HepG2 (cell line): ENCODE data around the gene IKZF2. TPM values are rescaled to one million over a fixed set of nuclear protein-coding genes. Genes with fewer than 3 reads are reported as not detected.
A peak's percentile ranks its signal among the peaks of the same experiment; 100 is the strongest.

Source experiments
- ATF7-NPFF ChIP-seq: sonication (generic); formaldehyde crosslinking; IDR thresholded peaks from 2 replicates; pipeline ENCODE4 v1.8.1; 2023; ENCODE audit warnings: mild to moderate bottlenecking, low read depth, missing genetic modification reagents, moderate library complexity
- FOXA1 ChIP-seq, 2 experiments: fragments of 450-650 bp in 1 of 2; sonication (generic) in 1 of 2; formaldehyde crosslinking in 1 of 2; IDR thresholded peaks; 2 replicates each; pipeline versions ENCODE4 v1.4.0 to v1.6.1; 2016 to 2020; ENCODE audit warnings: missing genetic modification reagents in 1 of 2
- HMG20A ChIP-seq: IDR thresholded peaks from 2 replicates; pipeline ENCODE4 v1.6.1; 2016; ENCODE audit warnings: borderline replicate concordance
- HNF4A ChIP-seq: sonication (generic); formaldehyde crosslinking; IDR thresholded peaks from 2 replicates; pipeline ENCODE4 v1.4.0; 2020; ENCODE audit warnings: missing genetic modification reagents
- KLF6 ChIP-seq: IDR thresholded peaks from 2 replicates; pipeline ENCODE4 v1.8.0; 2016; ENCODE audit warnings: missing biosample characterization, missing genetic modification reagents
- MAZ ChIP-seq, 2 experiments: sonication (generic) in 1 of 2; formaldehyde crosslinking in 1 of 2; IDR thresholded peaks; 2 replicates each; pipeline versions ENCODE4 v1.5.0 to v1.6.1; 2012 to 2020; ENCODE audit warnings: low read depth in 2 of 2, mild to moderate bottlenecking in 2 of 2, borderline replicate concordance in 1 of 2, improper control_type of control experiment in 1 of 2, low read length in 1 of 2, missing genetic modification reagents in 1 of 2, moderate library complexity in 1 of 2
- NKX3-1 ChIP-seq: sonication (generic); formaldehyde crosslinking; IDR thresholded peaks from 2 replicates; pipeline ENCODE4 v1.5.0; 2020; ENCODE audit warnings: missing genetic modification reagents
- RFX3 ChIP-seq: IDR thresholded peaks from 2 replicates; pipeline ENCODE4 v1.6.1; 2016; ENCODE audit warnings: missing biosample characterization, missing genetic modification reagents
- RFXAP ChIP-seq: sonication (generic); formaldehyde crosslinking; IDR thresholded peaks from 2 replicates; pipeline ENCODE4 v1.4.0; 2020; ENCODE audit warnings: missing genetic modification reagents, borderline replicate concordance
- SAFB2 ChIP-seq: sonication (generic); formaldehyde crosslinking; IDR thresholded peaks from 2 replicates; pipeline ENCODE4 v1.5.1; 2020; ENCODE audit warnings: missing genetic modification reagents, low read depth, mild to moderate bottlenecking, borderline replicate concordance
- SOX13 ChIP-seq, 3 experiments: fragments of 450-650 bp in 1 of 3; sonication (generic) in 1 of 3; formaldehyde crosslinking in 1 of 3; IDR thresholded peaks in 2 of 3; conservative IDR thresholded peaks in 1 of 3; 2 replicates each; pipeline versions ENCODE4 v1.5.0 to v1.6.1; 2016 to 2020; ENCODE audit warnings: antibody characterized with exemption in 1 of 3, mild to moderate bottlenecking in 1 of 3, missing compliant biosample characterization in 1 of 3, missing genetic modification reagents in 1 of 3, moderate library complexity in 1 of 3
- SRSF1 ChIP-seq: fragments of 200-400 bp; formaldehyde crosslinking; optimal IDR thresholded peaks from 2 replicates; pipeline ENCODE3; 2017; ENCODE audit warnings: mild to moderate bottlenecking, low read depth, low read length, moderate library complexity
- TARDBP ChIP-seq: sonication (generic); formaldehyde crosslinking; IDR thresholded peaks from 2 replicates; pipeline ENCODE4 v1.8.0; 2022; ENCODE audit warnings: mild to moderate bottlenecking, missing genetic modification reagents
- TEAD3 ChIP-seq: optimal IDR thresholded peaks from 2 replicates; pipeline ENCODE3; 2016; ENCODE audit warnings: borderline replicate concordance
- ZFP36L2 ChIP-seq: sonication (generic); formaldehyde crosslinking; IDR thresholded peaks from 2 replicates; pipeline ENCODE4 v1.4.0; 2020; ENCODE audit warnings: missing genetic modification reagents
- ZNF24 ChIP-seq: fragments of 450-650 bp; IDR thresholded peaks from 2 replicates; pipeline ENCODE4 v1.6.1; 2017; ENCODE audit warnings: antibody characterized with exemption, mild to moderate bottlenecking
- ZNF263 ChIP-seq: sonication (generic); formaldehyde crosslinking; IDR thresholded peaks from 2 replicates; pipeline ENCODE4 v1.4.0; 2020; ENCODE audit warnings: missing genetic modification reagents
- ZNF484 ChIP-seq: sonication (generic); formaldehyde crosslinking; IDR thresholded peaks from 2 replicates; pipeline ENCODE4 v1.5.1; 2020; ENCODE audit warnings: mild to moderate bottlenecking, low read depth, missing genetic modification reagents, borderline replicate concordance
- ZNF557 ChIP-seq: sonication (generic); formaldehyde crosslinking; IDR thresholded peaks from 2 replicates; pipeline ENCODE4 v1.4.0; 2020; ENCODE audit warnings: missing genetic modification reagents
- ZNF576 ChIP-seq: sonication (generic); formaldehyde crosslinking; IDR thresholded peaks from 2 replicates; pipeline ENCODE4 v1.4.0; 2020; ENCODE audit warnings: mild to moderate bottlenecking, missing genetic modification reagents
- ZNF629 ChIP-seq: sonication (generic); formaldehyde crosslinking; conservative IDR thresholded peaks from 2 replicates; pipeline ENCODE4 v1.5.0; 2020; ENCODE audit warnings: missing genetic modification reagents
- ZNF839 ChIP-seq: sonication (generic); formaldehyde crosslinking; IDR thresholded peaks from 2 replicates; pipeline ENCODE4 v1.4.0; 2020; ENCODE audit warnings: missing genetic modification reagents, mild to moderate bottlenecking, borderline replicate concordance
- ZNF841 ChIP-seq: sonication (generic); formaldehyde crosslinking; IDR thresholded peaks from 2 replicates; pipeline ENCODE4 v1.8.1; 2023; ENCODE audit warnings: missing genetic modification reagents, borderline replicate concordance
- ZSCAN5A ChIP-seq: sonication (generic); formaldehyde crosslinking; IDR thresholded peaks from 2 replicates; pipeline ENCODE4 v1.8.0; 2022; ENCODE audit warnings: mild to moderate bottlenecking, missing genetic modification reagents, borderline replicate concordance
- polyA plus RNA-seq, 8 experiments: library from polyadenylated mRNA; depleted of rRNA in 3 of 8; stranded (reverse) in 7 of 8; unstranded in 1 of 8; fragments of >200 nt; fragmentation: Illumina TruSeq in 4 of 8; extraction: Trizol in 4 of 8; gene quantifications; 2 replicates each; pipeline versions ENCODE4 v1.2.1 to v1.2.3, GENCODE V29; 2011 to 2016; ENCODE audit warnings: low read depth in 4 of 8, missing spikeins in 1 of 8, mixed read lengths in 1 of 8; ENCODE audit not compliant: insufficient read depth in 1 of 8
- total RNA-seq, 5 experiments: library from RNA; depleted of rRNA; stranded (reverse); fragments of >200 nt; fragmentation: Illumina TruSeq; extraction: Trizol; gene quantifications; 2 replicates each; pipeline ENCODE4 v1.2.3, GENCODE V29; 2016; ENCODE audit warnings: low read depth in 1 of 5

The IKZF2 gene
- total and polyA plus RNA-seq, 2 of the 13 experiments (the other 11 are each of a cell fraction or from before 2014, with no cell fraction given) = 0.18 to 0.86 TPM

- TF ChIP-seq KLF6 (CRISPR knock-in tag) (no peak), ZSCAN5A (CRISPR knock-in tag) (no peak), RFXAP (CRISPR knock-in tag) (no peak), SRSF1 (no peak), TEAD3 (CRISPR knock-in tag) (peak; percentile 100), NKX3-1 (no peak), ZNF263 (CRISPR knock-in tag) (peak; percentile 54; the same call in 1 of the 2 replicates), HNF4A (CRISPR knock-in tag) (peak; percentile 38; the same call in 1 of the 2 replicates), ZNF557 (CRISPR knock-in tag) (no peak), SAFB2 (CRISPR knock-in tag) (no peak), ZFP36L2 (CRISPR knock-in tag) (no peak), ZNF484 (CRISPR knock-in tag) (no peak), HMG20A (CRISPR knock-in tag) (no peak), ATF7-NPFF (CRISPR knock-in tag) (0 out of 2 replicates have a peak, but pooled peaks have one; percentile 35), ZNF841 (CRISPR knock-in tag) (no peak), ZNF576 (CRISPR knock-in tag) (no peak), TARDBP (CRISPR knock-in tag) (no peak), FOXA1 (IDR thresholded peaks at IDR 0.05) (no peak), FOXA1 (CRISPR knock-in tag; IDR thresholded peaks at IDR 0.05) (no peak), ZNF629 (CRISPR knock-in tag) (no peak), ZNF839 (no peak), ZNF24 (no peak), MAZ (IDR thresholded peaks at IDR 0.05; ENCODE audit: borderline replicate concordance, low read depth, low read length) (peak; percentile 47; the same call in 1 of the 2 replicates), MAZ (CRISPR knock-in tag; IDR thresholded peaks at IDR 0.05; ENCODE audit: low read depth) (no peak), RFX3 (CRISPR knock-in tag) (no peak), SOX13 (IDR thresholded peaks at IDR 0.05) (no peak), SOX13 (CRISPR knock-in tag; conservative IDR thresholded peaks at IDR 0.05 in 1 of 2, IDR thresholded peaks at IDR 0.05 in 1 of 2) (peak in 1 of 2 experiments; percentile 36; a peak in 1 of 4 replicates)
Measured at GRCh38 chr2:213187833-213188532, 36.6 kb upstream of the IKZF2 start (continued).
